GM21529 (cell line): ENCODE results near the gene C9.
"Not testable (repeated sequence)": the region's sequence is repeated elsewhere in the genome, so short reads cannot be mapped to it uniquely, and the experiment has no call there.

Source experiments
- ATAC-seq: cut with Tn5 transposase; IDR thresholded peaks from one replicate; pipeline ENCODE4 v1.9.1; 2021; ENCODE audit not compliant: unreplicated experiment

Gene C9

DNA sequence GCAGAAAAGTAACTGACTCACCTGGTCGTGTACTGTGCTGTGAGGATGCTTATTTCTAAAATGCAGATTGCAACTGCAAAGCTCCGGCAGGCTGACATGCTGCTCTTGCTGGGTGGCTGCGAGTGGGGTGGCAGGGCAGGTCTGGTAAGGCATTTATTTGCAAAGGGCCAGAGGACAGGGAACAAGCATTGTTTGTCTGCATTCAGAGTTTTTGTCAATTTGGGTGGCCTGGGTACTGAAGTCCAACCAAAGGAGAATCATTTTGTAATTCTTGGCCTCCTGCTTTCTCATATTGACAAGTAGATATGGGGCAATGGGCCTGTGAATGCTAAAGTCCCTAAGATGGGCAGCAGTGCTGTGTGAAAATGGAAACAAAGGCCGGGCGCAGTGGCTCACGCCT, at the start of gene C9:
Gene C9 (minus strand): TSS at position 129 of the 400 bp plus-strand sequence. CDS start 31 bp downstream, at position 98.
- ATAC-seq = no peak

DNA sequence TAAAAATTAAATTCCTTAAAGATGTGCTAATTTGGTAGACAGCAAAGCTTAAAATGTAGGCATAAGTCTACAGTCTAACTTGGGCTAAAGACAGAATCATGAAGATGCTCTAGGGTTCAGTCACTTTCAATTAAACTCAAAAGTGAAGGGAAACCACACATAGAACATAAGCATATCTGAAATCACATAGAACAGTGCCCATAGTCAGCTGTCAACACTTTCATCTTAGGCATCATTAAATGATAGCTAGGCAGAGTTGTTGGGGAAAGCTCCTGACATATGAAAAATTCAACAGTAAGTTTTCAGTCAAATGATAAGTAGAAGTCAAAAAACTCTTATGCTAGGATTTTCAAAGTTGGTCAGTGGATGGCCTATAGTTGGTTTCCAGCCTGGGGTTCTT, 49.5 kb upstream of the C9 start:
- ATAC-seq = no peak

DNA sequence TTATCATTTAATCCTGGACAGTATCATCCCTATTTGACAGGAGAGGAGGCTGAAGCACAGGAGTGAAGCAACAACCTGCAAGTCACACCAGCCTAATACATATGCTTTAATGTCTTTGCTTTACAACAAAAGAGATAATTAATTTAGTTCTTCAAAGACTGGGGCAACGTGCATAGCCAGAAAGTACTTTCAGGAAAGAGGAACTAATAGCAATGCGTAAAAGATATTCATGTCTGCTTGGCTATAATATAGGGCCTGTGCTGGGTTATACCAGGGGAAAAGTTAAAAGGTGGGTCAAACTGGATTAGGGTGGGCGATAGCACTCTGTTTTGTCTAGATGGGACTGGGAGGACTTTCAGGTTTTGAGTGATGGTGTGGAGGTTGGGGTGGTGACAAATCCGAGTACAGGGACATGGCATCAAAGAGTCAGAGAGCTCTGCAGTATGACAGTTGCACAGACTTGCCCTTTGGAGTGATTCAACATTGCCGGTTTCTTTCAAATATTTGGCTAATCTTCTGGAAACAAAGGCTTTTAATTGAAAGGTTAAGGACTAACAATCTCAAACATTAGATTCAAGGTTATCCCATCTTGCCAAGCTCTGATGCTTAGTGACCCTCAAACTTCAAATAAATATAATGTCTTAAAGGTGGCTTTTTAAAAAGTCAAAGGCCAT, 48.6 kb upstream of the C9 start:
- no peak for ATAC-seq

DNA sequence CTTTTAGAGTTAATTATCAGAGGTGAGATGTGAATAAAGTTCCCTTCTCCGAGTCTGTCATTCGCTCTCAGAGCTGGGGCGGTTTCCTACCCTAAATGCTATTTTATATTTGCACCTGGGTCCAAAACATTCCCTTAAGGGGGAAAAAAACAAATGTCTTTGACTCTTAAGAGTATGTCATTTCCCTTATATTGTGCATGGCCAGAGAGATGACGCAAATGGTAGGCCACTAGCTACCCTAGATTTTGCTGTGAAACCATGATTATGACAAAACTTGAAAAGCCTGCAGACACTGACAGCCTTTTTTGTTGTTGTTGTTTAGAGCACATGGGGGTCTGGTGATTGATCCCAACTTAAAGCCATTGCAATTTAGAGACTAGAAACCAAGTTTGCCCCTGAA, 47.7 kb upstream of the C9 start:
- ATAC-seq = no peak

DNA sequence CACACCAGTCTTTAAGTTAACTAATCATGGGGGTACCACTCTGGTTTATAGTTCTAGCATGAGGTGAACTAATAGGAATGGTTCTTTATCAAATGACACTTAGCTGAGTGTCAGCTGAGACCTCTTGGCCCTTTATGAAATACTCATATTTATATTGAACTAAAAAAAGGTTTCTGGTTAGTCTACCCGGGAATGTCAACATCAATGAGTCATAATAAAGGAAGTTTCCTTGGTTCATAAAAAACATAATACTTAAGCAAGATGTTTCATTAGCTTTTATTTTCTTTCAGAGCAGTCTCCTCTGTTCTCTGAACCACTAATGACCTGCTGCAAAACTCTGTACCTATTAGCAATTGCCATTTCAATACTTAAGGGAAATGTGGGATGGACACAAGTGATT, 46.8 kb upstream of the C9 start:
- no peak for ATAC-seq

DNA sequence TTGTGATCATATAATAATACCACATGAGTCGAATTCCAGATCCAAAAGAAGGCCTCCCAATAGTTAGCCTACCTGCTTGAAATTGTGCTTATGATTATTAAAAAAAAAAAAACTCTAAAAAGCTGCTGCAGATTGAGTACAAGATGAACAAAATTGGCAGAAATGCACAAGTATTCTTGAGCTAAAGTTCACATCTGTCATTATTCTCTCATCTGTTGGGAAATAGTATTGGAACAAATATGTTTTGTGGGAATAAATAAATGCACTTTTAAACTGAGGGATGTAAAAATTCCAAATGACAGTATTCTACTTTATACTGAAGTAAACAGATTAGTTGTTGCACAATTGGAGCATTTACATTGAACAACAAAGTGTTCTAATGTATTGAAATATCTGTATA, 44.7 kb upstream of the C9 start:
- ATAC-seq = no peak

DNA sequence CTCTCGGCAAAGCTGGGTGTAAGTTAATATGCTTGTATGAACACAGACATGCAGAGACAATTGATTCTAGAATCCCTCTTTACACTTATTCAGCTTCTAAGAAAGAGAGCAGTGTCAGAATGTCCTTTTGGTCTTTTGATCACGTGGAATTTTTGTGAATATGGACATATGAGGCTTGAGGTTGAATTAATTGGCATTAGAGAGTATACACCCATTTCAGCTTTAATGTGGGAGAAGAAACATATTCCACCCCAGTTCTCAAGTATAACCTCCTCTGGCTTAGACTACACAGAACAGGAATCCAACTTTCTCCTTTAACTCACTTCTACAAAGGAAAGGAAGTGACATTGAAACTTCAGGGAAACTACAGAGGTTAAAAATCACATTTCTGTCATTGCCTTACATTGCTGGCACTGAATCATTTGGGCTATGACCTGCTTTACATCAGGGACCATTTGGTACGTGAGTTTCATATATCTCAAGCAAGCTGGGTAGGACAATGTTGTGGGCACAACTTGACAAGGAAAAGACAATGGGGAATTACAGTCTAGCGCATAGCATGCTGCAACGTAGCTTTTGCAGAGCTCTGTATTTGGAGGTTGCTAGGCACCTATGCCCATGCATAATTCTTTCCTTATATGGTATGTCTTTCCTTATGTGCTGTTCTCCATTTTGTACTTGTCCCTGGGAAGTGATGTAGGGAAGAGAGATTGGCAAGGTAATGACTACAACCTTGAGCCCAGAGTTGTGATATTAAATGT, 41.0 kb upstream of the C9 start:
- ATAC-seq = no peak

DNA sequence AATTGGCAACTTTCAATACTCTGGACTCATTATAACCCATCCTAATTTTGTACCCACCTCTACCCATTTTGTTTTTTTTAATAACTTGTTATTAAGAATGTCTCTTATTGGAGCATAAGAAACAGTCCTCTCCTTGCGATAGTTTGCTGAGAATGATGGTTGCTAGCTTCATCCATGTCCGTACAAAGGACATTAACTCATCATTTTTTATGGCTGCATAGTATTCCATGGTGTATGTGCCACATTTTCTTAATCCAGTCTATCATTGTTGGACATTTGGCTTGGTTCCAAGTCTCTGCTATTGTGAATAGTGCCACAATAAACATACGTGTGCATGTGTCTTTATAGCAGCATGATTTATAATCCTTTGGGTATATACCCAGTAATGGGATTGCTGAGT, 39.5 kb upstream of the C9 start:
- not testable (repeated sequence) for ATAC-seq

DNA sequence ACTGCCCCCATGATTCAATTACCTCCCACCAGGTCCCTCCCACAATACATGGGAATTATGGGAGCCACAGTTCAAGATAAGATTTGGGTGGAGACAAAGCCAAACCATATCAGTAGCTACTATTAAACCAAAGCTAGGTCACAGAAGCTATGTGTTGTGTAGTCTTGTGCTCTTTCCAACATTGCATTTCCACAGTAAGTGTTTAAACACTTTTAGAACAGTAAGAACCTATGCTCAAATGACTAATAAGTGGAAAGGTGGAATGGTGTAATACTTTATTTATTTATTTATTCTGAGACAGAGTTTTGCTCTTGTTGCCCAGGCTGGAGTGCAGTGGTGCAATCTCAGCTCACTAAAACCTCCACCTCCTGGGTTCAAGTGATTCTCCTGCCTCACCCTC, 37.8 kb upstream of the C9 start:
- ATAC-seq = not testable (repeated sequence)

DNA sequence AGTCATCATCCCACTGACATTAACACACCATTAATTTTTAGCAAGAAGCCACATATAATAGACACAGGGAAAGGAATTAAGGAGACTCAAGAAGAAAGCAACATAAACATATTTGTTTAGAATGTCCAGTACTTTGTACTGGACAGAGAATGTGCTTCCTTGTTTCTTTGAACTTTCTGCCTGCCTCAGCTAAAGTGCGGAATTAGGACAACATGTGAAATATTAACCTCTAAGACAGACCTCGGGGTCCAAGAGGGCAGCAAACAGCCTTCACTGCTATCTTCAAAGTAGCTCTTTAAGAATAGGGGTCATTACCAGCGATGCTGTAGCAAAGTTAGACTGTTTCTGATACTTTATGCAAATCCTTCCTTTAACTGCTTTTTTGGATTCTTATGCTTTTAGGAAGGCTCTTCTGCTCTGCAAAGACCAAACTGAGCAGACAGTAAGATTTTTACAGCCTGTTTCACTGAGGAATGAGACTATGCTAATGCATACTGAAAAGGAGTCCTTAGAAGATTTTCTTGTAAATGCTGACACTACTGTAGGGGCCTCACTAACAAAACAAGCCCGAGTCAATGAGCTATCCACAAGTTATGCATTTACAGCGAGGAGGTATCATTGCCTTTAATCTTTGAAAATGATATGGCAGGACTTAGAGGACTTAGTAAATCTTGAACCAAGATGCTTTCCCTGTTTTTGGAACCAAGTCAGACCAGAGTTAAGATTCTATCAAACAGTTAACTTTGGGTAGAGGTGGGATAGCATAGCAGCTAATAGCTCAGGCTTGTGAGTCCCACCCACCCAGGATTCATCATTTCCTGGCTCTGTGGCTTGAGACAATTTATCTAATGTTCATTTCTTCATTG, 36.7 kb upstream of the C9 start:
- ATAC-seq = no peak

DNA sequence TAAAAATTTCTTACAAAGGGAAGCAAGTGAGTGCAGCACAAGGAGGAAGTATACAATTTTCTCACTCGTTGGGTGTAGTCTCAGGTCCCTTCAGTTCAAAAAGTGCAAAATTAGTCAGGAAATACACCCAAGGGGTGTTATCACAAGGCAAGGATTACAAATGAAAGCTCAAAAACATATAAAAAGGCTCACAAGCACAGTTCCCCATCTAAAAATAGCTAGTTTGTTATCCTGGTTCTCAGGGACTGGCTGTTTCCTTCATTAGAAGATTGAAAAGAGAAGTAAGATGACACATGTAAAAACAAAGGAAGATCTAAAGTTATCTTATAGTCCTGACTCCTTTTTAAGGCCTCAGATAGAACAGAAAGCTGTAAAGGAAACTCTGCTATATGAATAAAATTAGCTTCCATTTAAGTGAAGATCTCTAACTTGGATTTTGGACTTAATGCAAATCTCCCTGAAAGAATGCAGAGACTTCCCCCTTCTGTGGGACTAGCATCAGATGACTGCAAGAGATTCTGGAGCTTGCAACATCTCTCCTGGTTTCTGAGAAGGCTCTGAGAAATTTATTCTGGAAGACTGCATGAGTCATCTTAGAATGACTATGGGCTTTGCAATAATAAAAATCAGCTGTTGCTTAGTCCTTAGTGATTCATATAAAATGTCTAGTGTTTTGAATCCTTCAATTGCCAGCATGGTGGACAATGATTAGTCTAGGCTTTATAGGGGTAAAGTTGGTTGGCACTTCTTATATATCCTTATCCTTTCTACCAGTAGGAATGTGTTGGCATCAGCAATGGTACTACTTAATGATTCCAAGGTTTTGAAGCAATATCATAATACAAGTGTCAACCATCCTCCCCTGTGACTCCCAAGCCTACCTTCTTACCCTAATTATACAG, 35.1 kb upstream of the C9 start:
- ATAC-seq = no peak

DNA sequence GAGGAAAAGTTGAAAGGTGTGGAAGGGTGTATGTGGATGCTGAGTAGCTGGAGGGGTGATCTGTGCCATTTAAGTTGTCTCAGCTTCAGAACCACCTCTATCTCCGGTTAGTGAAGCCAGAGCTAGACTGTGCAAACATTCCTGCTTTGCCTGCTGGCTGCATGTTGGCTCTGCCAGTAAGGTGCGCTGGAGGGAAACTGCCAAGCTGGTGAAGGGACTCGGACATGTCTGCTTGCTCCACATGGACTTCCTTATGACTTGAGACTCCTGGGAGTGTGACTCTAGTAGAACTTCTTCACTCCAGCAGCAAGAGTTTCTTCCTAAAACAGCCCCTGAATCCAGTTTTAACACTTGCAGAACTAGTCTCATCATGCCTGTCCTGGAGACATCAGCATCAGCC, 32.5 kb upstream of the C9 start:
- no peak for ATAC-seq

DNA sequence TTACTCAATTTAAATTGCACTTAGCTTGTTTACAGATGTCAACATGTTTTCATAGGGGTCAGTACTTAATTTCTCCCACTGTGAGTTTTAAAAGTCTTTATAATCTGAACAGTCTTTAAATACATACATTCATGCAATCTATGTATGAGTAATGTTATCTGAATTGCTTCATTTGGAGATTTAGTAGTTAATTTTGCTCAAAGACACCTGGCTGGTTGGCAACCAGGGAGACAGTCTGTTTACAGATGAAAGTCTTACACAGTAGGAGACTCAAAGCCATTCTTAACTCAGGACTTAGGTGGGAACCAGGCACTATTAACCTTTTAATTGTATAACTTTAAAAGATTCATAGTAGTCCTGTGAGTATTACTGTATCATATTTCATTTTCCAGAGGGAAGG, 31.2 kb upstream of the C9 start:
- no peak for ATAC-seq

DNA sequence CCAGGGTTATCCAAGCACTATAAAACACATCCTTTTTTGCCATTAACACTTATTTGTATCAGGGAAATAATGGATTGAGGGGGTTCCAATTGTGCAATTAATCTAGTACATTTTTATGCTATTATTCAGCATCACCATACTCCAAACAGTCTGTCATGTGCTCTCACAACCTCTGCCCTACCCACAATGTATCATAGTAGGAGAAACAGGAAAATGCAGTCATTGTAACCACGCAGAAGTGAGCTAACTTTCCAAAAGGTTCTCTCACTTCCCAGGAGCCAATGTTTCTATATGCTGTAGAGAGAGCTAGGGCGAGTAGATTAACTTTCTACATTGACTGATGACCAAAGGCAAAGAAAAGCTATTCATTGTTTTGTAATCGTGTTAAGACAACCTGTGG, 30.7 kb upstream of the C9 start:
- no peak for ATAC-seq

DNA sequence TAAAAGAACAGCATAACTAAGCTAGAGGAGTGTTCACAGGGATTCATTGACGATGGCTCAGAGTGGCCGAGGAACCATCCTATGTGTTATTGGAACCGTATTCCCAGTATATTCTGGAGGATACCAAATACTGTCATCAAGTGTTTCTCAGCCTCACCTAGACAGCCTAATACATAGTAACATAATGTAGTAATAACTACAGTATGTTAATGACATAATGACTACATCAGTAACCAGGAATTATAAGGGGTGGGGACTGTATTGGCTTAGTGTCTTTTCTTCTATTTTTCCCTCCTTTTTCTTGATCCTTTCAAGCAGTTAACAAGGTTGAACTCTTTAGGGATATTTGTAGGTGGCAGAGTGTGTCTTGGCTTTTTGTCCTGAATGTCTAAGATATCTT, 26.6 kb upstream of the C9 start:
- ATAC-seq = no peak

DNA sequence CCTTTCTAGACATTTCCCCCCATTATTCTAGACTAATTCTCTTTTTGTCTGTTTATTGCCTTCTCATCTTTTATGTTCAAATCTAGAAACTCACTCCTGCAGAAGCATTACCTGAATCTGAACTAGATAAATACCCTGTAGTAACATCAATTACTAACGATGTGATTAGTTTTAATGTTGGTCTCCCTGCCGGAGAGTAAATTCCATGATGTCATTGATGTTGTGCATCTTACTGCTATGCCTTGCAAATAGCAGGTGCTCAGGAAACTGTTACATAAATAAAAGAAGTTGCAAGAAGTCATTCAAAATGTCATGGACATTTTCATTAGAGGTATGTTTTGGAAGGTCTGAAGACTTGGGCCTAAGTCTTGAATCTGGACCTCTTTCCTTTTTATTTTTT, 23.0 kb upstream of the C9 start:
- ATAC-seq = no peak

DNA sequence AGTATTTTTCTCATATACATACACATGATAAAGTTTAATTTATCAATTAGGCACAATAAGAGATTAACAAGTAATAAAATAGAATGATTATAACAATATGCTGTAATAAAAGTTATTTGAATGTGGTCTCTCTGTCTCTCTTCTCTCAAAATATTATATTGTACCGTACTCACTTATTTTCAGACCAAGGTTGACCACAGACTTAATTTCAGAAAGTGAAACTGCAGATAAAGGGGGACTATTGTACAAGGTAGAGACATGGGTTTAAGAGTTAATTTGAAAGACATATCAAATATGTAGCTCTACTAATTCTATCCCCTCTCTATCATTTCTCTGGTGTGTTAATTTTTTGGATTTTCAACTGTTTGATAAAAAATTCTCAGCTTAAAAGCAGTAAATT, 20.0 kb upstream of the C9 start:
- no peak for ATAC-seq

DNA sequence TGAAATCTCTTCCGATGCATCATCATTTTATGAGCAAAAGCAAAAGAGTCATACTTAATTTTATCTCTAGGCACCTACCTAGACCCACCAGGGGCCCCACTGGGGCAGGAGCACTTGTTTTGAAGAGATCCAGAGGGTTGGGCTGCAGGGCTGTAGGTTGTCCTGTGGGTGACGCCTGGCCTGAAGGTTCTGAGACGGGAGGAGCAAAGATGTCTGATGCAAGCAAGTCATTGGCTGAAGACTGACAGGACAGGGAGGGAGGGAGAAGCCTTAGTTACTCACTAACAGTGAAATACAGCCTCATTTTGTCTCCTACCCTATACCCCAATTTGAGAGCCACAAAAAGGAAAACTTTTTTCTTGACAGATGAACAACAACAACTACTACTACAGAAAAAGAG, 17.1 kb upstream of the C9 start:
- no peak for ATAC-seq

DNA sequence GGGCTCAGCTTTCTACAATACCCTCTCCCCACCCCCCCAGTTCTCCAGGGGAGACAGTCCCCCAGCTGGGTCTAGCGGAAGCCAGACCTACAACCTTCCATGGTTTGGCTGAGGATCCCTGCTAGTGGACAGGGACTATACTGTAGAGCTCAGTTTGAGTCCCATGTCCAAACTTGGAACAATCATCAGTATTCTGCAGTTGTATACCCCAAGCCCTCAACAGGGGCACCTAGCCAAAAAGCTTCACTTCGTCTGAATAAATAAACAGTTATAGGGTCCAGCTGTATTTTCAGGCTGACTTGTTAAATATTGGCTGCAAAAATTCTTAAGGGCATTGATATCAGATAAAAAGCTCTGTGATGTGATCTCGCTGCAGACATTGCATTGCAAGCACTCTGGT, 15.4 kb upstream of the C9 start:
- no peak for ATAC-seq

DNA sequence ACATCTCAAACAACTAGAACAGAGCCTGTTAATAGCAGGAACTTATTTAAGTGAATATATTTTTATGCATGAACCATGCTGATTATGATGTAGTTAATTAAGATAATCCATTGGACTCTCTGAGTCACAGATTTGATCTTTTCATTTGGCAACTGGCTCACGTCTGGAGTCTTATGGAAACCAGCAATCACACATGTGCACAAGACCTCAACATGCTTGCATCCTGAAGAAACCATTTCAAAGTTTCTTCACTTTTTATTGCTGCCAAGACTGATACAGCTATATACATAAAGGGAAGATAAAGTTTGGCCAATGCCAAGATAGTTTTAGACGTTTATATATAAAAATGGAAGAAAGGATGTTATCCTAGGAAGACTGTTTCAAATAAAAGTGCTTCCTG, 13.3 kb upstream of the C9 start:
- no peak for ATAC-seq

DNA sequence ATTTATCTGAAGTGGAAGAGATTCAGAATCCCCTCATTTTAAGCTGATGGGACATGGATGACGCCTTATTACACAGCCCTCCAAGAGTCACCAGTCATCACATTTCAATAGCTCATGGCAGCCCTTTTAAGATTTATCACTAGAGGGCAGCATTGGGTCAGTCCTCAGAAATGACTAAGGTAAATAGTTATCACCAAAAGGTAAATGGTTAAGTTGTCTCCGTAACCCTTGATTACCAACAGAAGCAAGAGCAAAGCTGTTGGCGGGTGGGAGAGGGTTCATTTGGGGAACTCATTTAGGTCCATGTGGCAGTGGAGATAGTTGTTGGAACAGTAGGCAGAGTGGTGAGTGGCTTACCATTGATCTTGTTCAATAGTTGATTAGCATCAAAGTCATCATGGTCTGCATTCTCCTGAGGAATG, 12.0 kb upstream of the C9 start:
- ATAC-seq = peak; percentile 83
